NCI-H146 (cell line): Measurements from ENCODE around the gene JUNB.
"Not testable (repeated sequence)": the region's sequence is repeated elsewhere in the genome, so short reads cannot be mapped to it uniquely, and the experiment has no call there.

Experiments used
- DNase-seq: peaks from one replicate; lab custom pipeline; 2025; lab: John Stamatoyannopoulos, UW

The JUNB gene

GRCh38 chr19:12804051-12804450 lies 12.8 kb downstream of the JUNB start:
- DNase-seq, result no peak

GRCh38 chr19:12806242-12807081 lies 15.2 kb downstream of the JUNB start, which contains the start of gene RNASEH2A:
Gene RNASEH2A (plus strand): TSS chr19:12806584. CDS start chr19:12806674, 90 bp downstream.
- DNase-seq, result peak; percentile 96

- DNase-seq, result no peak
These were observed 23.8 kb downstream of the JUNB start for GRCh38 chr19:12815088-12815487.

GRCh38 chr19:12817188-12817587 lies 25.9 kb downstream of the JUNB start:
- DNase-seq, result not testable (repeated sequence)

GRCh38 chr19:12817810-12818209 lies 26.5 kb downstream of the JUNB start:
- not testable (repeated sequence) for DNase-seq

GRCh38 chr19:12821761-12822160 lies 30.5 kb downstream of the JUNB start:
- DNase-seq, result no peak

GRCh38 chr19:12825254-12826131 lies 34.2 kb downstream of the JUNB start:
- DNase-seq, result peak; percentile 76

GRCh38 chr19:12828494-12828893 lies 37.2 kb downstream of the JUNB start:
- DNase-seq, result peak; percentile 41

GRCh38 chr19:12833418-12833737 lies 42.1 kb downstream of the JUNB start:
- no peak for DNase-seq

GRCh38 chr19:12833738-12834565 lies 42.7 kb downstream of the JUNB start:
- peak; percentile 90 for DNase-seq

- DNase-seq, result no peak
These were observed 43.3 kb downstream of the JUNB start, which contains the start of gene RTBDN for GRCh38 chr19:12834566-12834943. Gene RTBDN (minus strand): TSS chr19:12834579. CDS start chr19:12829979, 4,600 bp downstream.

GRCh38 chr19:12834976-12835757 lies 43.9 kb downstream of the JUNB start:
- DNase-seq, result peak; percentile 20

- DNase-seq, result no peak
These were observed 45.2 kb downstream of the JUNB start for GRCh38 chr19:12836529-12836863.

- DNase-seq, result no peak
These were observed 45.9 kb downstream of the JUNB start for GRCh38 chr19:12837225-12837624.

GRCh38 chr19:12838182-12838885 lies 47.0 kb downstream of the JUNB start, which contains the start of gene MAST1:
Gene MAST1 (plus strand): TSS chr19:12838515. CDS start chr19:12838573, 58 bp downstream.
- DNase-seq, result peak; percentile 73

- peak; percentile 49 for DNase-seq
These were observed 47.8 kb downstream of the JUNB start for GRCh38 chr19:12838886-12839756.

- peak; percentile 70 for DNase-seq
These were observed 49.1 kb downstream of the JUNB start for GRCh38 chr19:12840091-12841079.

- no peak for DNase-seq
These were observed 49.8 kb downstream of the JUNB start for GRCh38 chr19:12841094-12841493.
